Measurements from ENCODE around the gene AMZ2.
"Not testable (repeated sequence)": the region's sequence is repeated elsewhere in the genome, so short reads cannot be mapped to it uniquely, and the experiment has no call there.

The AMZ2 gene

GRCh38 chr17:68247445-68248198, at the start of gene AMZ2:
Gene AMZ2, plus strand, starts transcription at chr17:68248043. Its CDS starts 2,145 bp downstream, at chr17:68250188.
- DNase-seq = peak; percentile 93
- in situ Hi-C loops (cut with HindIII; ENCODE audit: low pct_ligation_motif_present, low pct_unique_long_range_greater_than_20kb, low sequenced_read_pairs) = no loop called here

GRCh38 chr17:68198931-68199836, 48.7 kb upstream of the AMZ2 start:
- peak; percentile 4 for DNase-seq

GRCh38 chr17:68199837-68200688, 47.8 kb upstream of the AMZ2 start:
- no peak for DNase-seq
- in situ Hi-C loops (cut with HindIII; ENCODE audit: low pct_ligation_motif_present, low pct_unique_long_range_greater_than_20kb, low sequenced_read_pairs) = no loop called here

More at GRCh38 chr17:68198931-68199836, 48.7 kb upstream of the AMZ2 start:
- in situ Hi-C loops (cut with HindIII; ENCODE audit: low pct_ligation_motif_present, low pct_unique_long_range_greater_than_20kb, low sequenced_read_pairs) = no loop called here

GRCh38 chr17:68200689-68201417, 47.0 kb upstream of the AMZ2 start:
- in situ Hi-C loops (cut with HindIII; ENCODE audit: low pct_ligation_motif_present, low pct_unique_long_range_greater_than_20kb, low sequenced_read_pairs) = no loop called here
- peak; percentile 85 for DNase-seq

- in situ Hi-C loops (cut with HindIII; ENCODE audit: low pct_ligation_motif_present, low pct_unique_long_range_greater_than_20kb, low sequenced_read_pairs); DNase-seq: not testable (repeated sequence)
Measured at GRCh38 chr17:68201418-68201771, 46.4 kb upstream of the AMZ2 start.

- in situ Hi-C loops (cut with HindIII; ENCODE audit: low pct_ligation_motif_present, low pct_unique_long_range_greater_than_20kb, low sequenced_read_pairs); DNase-seq: not testable (repeated sequence)
Measured at GRCh38 chr17:68202321-68202720, 45.5 kb upstream of the AMZ2 start.

- no peak for DNase-seq
- in situ Hi-C loops (cut with HindIII; ENCODE audit: low pct_ligation_motif_present, low pct_unique_long_range_greater_than_20kb, low sequenced_read_pairs) = no loop called here
Measured at GRCh38 chr17:68204736-68205135, 43.1 kb upstream of the AMZ2 start.

- in situ Hi-C loops (cut with HindIII; ENCODE audit: low pct_ligation_motif_present, low pct_unique_long_range_greater_than_20kb, low sequenced_read_pairs) = no loop called here
- peak; percentile 89 for DNase-seq
Measured at GRCh38 chr17:68205251-68205807, 42.5 kb upstream of the AMZ2 start.

GRCh38 chr17:68205808-68206720, 41.8 kb upstream of the AMZ2 start:
- peak; percentile 11 for DNase-seq
- in situ Hi-C loops (cut with HindIII; ENCODE audit: low pct_ligation_motif_present, low pct_unique_long_range_greater_than_20kb, low sequenced_read_pairs) = no loop called here

GRCh38 chr17:68207651-68208253, 40.1 kb upstream of the AMZ2 start:
- in situ Hi-C loops (cut with HindIII; ENCODE audit: low pct_ligation_motif_present, low pct_unique_long_range_greater_than_20kb, low sequenced_read_pairs) = no loop called here
- no peak for DNase-seq

- in situ Hi-C loops (cut with HindIII; ENCODE audit: low pct_ligation_motif_present, low pct_unique_long_range_greater_than_20kb, low sequenced_read_pairs); DNase-seq: not testable (repeated sequence)
Measured at GRCh38 chr17:68208651-68209050, 39.2 kb upstream of the AMZ2 start.

GRCh38 chr17:68209191-68209900, 38.5 kb upstream of the AMZ2 start:
- DNase-seq; in situ Hi-C loops (cut with HindIII; ENCODE audit: low pct_ligation_motif_present, low pct_unique_long_range_greater_than_20kb, low sequenced_read_pairs): not testable (repeated sequence)

GRCh38 chr17:68210570-68211315, 37.1 kb upstream of the AMZ2 start:
- no peak for DNase-seq
- in situ Hi-C loops (cut with HindIII; ENCODE audit: low pct_ligation_motif_present, low pct_unique_long_range_greater_than_20kb, low sequenced_read_pairs) = no loop called here

GRCh38 chr17:68213428-68214411, 34.1 kb upstream of the AMZ2 start:
- DNase-seq; in situ Hi-C loops (cut with HindIII; ENCODE audit: low pct_ligation_motif_present, low pct_unique_long_range_greater_than_20kb, low sequenced_read_pairs): not testable (repeated sequence)

All from ACHN (cell line).